GM18870 (cell line): ENCODE data around the gene AHRR.

ENCODE experiments used
- ATAC-seq: cut with Tn5 transposase; IDR thresholded peaks from one replicate; pipeline ENCODE4 v1.9.1; 2021; ENCODE audit warnings: moderate library complexity; ENCODE audit not compliant: unreplicated experiment

The AHRR gene

GRCh38 chr5:318931-319601 is 2.4 kb upstream of the AHRR start:
- ATAC-seq = no peak

DNA sequence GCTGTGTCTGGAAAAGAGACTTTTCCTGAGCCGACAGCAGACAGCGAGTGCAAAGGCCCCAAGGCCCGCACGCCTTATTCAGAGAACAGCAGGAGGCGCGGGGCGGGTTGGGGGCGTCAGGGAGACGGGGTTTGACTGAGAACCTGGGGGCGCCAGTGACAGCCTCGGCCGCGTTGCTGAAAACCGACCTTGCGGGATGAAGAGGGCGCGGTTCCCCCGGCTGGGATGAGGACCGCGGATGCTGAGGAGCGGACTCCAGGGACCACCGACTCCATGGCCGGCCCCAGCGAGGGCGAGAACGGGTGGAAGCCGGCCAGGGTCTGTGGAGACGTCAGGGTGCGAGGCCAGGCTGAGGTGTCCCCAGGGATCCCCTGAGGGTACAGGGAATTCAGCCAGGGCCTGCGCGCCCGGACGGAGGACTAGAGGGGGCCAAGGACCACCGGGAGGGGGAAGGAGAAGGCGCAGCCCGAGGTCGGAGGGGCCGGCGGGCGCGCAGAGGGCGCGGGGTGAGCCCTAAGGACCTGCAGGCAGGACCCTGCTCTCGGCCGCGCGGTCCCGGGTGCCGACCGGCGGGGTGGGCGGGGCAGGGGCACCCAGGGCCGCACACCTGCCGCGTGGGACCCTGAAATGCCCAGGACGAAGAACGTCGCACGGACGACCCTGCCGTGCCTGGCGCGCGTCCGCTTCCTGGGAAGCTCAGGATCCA is 837 bp upstream of the AHRR start:
- no peak for ATAC-seq

- ATAC-seq = no peak
These were observed 275 bp downstream of the AHRR start for GRCh38 chr5:321726-322251.

DNA sequence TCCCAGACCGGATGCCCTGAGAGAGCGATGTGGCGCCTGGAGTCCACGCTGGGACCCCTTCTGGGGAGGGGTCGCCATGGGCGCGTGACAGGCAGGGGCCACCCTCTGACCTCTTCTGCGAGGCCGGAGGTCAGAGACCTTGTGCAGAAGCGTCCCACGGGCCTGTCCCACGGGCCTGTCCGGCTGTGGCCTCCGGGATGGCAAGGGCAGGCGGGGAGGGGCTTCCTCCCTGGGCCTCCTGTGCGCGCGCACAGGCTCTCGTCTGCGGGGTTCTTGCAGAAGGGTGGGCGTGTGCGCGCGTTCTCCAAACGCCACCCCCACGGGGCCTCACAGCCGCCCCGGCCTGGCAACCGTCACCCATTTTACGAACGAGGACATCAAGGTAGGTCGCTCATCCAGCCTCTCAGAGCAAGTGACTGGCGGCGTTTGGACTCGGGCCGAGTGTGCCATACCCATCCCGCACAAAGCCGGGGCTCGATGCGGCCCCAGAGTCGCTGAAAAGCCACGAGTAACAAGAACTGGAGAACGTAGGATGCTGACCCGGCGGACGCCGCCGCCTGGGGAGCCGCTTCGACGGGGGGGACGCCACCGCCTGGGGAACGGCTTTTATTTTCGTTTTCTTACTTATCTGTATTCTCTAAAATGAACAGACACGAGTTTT is 897 bp downstream of the AHRR start:
- no peak for ATAC-seq

DNA sequence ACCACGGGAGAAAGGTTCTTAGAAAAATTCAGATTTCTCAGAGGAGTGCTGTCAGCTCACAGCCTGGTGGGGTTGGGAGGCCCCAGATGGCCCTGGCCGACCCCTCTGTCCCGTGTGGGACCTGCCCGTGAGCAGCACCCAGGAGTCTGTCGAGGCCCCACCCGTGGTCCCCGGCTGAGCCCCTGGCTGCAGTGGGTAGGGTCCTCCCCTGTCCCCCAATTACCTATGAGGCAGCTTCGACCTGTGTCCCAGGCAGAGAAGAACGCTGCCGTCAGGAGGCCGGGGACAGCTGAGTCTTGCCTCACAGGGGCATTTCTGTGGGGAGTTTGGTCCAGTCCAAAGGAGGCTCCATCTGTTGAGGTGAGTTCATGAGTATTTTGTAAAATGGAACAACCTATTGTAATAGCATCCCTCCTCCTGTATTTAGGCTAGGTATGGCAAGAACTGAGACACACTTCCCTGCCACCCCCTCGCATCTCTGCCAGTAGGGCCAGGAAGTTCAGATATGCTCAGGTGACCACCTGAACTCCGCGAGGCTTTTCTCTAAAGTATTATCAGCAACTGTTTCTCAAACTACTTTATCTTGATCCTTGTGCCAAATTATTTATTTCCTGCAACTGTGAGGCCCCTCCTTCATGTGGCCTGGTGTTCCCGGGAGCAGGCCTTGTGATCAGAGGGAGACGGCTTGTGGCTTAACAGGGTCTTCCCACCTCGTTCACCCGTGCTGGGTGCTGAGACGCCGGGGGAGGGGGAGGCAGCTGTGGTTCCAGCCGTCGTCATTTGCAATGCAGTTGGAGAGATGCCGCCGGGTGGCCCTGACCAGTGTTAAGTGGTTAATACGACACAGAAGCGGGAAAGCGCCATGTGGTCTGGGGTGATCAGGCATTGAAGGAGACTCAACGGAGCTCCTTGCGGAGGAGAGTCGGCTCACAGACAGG is 1.7 kb downstream of the AHRR start:
- ATAC-seq = no peak

DNA sequence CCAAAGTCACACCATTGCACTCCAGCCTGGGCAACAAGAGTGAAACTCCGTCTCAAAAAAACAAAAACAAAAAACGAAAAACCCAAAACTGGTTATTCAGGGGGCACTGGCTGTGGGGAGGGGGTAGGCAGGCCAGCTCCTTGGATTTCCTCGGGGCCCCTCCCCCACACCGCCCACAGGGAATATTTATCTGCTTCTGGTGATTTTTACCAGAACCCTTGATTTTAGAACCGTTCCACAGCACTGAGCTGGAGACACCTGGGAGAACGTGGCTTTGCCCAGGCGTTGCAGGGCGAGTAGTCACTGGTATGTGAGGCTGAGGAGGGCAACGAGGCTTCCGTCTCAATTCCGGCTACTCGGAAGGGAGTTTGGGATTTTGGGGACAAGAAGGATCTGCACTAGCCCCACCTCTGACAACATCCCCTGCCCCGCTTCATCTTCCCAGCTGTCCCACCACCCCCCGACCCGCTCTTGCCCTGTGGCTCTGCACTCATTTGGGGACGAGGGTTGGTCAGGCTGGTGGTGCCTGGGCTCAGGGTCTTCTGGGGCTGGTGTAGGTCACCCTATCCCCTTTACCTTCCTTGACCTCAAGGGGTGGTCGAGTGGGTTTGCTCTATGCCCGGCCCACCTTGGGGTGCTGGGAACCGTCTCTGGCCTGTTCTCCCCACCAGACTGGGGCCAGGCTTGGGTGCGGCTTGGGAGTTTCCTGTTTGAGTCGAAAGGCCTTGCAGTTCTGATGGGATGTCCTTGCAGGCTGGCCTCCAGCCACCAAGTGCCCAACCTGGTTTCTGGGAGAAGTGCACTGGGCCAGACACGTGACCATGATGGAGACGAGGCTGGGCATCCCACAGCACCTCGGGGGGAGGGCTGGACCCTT is 3.5 kb downstream of the AHRR start:
- ATAC-seq = no peak

DNA sequence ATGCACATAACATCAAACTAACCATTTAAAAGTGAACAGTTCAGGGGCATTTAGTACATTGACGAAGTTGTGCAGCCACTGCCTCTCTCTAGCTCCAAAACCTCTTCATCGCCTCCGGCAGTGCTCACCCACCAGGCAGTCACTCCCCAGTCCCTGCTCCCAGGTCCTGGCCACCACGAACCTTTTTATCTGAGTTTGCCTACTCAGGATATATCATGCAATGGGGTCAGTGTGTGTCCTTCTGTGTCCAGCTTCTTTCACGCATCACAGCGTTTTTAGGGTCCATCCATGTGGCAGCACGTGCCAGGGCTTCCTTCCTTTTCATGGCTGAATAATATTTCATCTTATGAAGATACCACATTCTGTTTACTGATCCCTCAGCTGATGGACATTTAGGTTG is 4.6 kb downstream of the AHRR start:
- no peak for ATAC-seq

GRCh38 chr5:329121-329735 is 7.7 kb downstream of the AHRR start:
- ATAC-seq = no peak

DNA sequence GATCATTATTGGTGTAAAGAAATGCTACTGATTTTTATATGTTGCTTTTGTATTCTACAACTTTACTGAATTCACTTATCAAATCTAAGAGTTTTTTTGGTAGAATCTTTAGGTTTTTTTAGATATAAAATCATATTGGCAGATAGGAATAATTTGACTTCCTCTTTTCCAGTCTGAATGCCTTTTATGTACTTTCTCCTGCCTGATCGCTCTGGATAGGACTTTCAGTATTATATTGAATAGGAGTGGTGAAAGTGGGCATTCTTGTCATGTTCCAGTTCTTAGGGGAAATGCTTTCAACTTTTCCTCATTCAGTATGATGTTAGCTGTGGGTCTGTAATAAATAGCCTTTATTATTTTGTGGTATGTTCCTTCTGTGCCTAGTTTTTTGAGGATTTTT is 8.3 kb downstream of the AHRR start:
- ATAC-seq = no peak

- no peak for ATAC-seq
These were observed 11.3 kb downstream of the AHRR start for GRCh38 chr5:332843-333242.

GRCh38 chr5:333945-334344 is 12.4 kb downstream of the AHRR start:
- ATAC-seq = no peak

GRCh38 chr5:334903-335739 is 13.6 kb downstream of the AHRR start:
- ATAC-seq = no peak

DNA sequence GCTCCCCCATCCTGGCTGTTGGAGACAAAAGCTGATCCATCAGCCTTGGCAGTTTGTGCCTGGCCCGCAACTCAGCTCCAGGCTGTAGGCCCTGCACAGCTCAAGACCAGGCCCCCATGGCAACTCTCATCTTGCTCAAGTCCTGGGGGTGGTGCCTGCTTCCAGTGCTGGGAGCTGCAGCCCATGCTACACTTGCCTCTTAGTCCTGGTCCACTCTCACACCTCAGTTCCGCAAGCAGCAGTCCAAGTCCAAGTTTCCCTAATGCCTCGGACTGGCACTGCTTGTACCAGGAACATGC is 14.2 kb downstream of the AHRR start:
- ATAC-seq = no peak

GRCh38 chr5:337563-338130 is 16.1 kb downstream of the AHRR start:
- ATAC-seq = no peak

DNA sequence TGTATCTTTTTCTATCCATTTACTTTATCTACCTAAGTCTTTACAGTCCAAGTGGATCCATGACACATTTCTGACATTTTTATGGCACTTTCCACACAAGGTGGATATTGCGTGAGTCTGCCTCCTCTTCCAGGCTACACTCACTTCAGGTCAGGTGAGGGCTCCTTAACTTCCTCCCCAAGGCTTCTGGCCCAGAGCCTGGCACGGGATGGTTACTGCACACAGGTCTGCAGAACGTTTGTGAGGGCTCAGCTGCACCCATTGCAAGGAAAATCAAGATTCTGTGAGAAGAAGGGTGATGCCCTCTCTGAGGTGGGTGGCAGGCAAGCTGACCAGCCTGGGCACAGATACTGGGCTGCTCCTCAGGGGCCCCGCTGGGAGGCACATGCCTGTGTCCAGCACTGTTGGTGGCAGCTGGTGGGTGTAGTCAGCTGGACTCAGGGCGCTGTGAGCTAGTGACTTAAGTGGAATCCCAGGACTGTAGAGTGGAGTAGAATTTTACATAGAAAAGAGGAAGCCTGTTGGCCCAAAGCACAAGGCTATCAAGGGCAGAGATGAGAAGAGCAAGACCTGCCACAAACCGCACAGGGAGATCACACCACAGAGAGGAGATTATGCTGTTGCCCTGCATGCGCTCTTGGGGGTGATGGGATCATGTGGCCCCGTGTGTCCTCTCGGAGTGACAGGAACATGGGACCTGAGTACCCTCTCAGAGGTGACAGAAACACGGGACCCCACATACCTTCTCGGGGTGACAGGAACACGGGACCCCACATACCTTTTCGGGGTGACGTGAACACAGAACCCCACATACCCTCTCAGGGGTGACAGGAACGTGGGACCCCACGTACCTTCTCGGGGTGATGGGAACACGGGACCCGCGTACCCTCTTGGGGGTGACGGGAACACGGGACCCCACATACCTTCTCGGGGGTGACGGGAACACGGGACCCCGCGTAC is 21.3 kb downstream of the AHRR start:
- no peak for ATAC-seq

DNA sequence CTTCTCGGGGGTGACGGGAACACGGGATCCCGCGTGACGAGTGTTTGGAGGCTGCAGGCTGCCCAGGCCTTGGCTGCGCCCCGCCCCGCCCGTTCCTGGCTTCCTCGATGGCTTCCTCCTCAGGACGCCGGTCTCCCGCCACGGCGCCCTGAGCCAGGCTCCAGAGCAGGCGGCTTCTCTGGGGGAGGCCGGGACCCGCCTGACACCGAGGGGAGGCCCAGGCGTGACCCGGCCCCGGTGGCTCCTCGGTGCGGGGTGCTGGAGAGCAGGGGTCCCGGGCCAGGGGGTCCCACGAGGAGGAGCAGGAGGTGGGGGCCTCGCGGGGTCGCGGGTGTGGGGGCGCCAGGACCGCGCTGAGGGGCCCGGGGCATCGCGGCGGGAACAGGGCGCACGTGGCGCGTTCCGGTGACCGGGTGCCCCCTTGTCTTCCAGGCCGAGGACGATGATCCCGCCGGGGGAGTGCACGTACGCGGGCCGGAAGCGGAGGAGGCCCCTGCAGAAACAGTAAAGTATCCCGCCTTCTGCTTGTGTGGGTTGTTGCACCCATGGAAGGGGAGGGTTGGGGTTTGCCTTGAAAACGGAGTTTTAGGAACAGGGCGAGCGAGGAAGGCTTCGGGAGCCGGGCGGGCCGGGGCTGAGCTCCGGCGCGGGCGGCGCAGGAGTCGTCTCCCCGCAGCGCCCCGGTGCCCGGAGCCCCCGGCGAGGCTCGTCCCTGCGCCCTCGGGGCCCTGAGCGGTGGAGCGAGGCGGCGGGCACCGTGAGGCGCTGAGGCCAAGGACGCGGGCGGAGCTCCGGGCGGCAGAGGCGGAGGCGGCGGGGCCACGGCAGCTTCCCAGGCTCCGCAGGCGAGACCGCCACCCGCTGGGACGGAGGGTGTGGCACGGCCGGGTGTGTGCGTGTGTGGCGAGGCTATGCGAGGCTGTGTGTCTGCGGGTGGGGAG is 22.2 kb downstream of the AHRR start:
- ATAC-seq = no peak
